ENCODE measurements around the gene S100A8.

GRCh38 chr1:153417136-153417888 is 26.4 kb upstream of the S100A8 start:
- TF ChIP-seq, protein P1, sequence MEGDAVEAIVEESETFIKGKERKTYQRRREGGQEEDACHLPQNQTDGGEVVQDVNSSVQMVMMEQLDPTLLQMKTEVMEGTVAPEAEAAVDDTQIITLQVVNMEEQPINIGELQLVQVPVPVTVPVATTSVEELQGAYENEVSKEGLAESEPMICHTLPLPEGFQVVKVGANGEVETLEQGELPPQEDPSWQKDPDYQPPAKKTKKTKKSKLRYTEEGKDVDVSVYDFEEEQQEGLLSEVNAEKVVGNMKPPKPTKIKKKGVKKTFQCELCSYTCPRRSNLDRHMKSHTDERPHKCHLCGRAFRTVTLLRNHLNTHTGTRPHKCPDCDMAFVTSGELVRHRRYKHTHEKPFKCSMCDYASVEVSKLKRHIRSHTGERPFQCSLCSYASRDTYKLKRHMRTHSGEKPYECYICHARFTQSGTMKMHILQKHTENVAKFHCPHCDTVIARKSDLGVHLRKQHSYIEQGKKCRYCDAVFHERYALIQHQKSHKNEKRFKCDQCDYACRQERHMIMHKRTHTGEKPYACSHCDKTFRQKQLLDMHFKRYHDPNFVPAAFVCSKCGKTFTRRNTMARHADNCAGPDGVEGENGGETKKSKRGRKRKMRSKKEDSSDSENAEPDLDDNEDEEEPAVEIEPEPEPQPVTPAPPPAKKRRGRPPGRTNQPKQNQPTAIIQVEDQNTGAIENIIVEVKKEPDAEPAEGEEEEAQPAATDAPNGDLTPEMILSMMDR (IDR thresholded peaks at IDR 0.05): no peak
- TF ChIP-seq ZFX (IDR thresholded peaks at IDR 0.05; ENCODE audit: borderline replicate concordance): no peak

Data from 22Rv1 (cell line).